HL-60 (cell line): ENCODE results near the gene CLEC2L.

Experiments used
- DNase-seq, 2 experiments: peaks; one replicate each; pipeline ENCODE4 v3.0.0-alpha.2; 2010 to 2020; ENCODE audit warnings: low read depth in 1 of 2, low spot score in 1 of 2
- H3K27ac ChIP-seq: fragments of 250-450 bp; sonication (Bioruptor Pico); replicated peaks from 2 replicates; pipeline ENCODE4 v1.5.1; 2020; ENCODE audit warnings: mild to moderate bottlenecking, moderate library complexity
- H3K27me3 ChIP-seq: fragments of 250-450 bp; sonication (Bioruptor Pico); 2 replicates; pipeline ENCODE4 v1.5.1; 2021; ENCODE audit warnings: mild to moderate bottlenecking, moderate library complexity; ENCODE audit not compliant: insufficient read depth, poor library complexity, severe bottlenecking
- H3K4me3 ChIP-seq: replicated peaks from 2 replicates; pipeline ENCODE4 v1.5.1; 2011; ENCODE audit warnings: mild to moderate bottlenecking, control low read depth, low read length; ENCODE audit not compliant: insufficient read depth
- GABPA ChIP-seq: IDR thresholded peaks from 2 replicates; pipeline ENCODE4 v1.6.1; 2012; ENCODE audit warnings: low read depth
- POLR2AphosphoS5 ChIP-seq: IDR thresholded peaks from 2 replicates; pipeline ENCODE4 v1.6.1; 2012; ENCODE audit warnings: low read depth
- SPI1 ChIP-seq: IDR thresholded peaks from 2 replicates; pipeline ENCODE4 v1.6.1; 2012; ENCODE audit warnings: low read depth, mild to moderate bottlenecking, borderline replicate concordance
- TF ChIP-seq, protein P1 (sequence below): IDR thresholded peaks from one replicate; pipeline ENCODE4 v1.5.1; 2011; ENCODE audit warnings: low read length, control low read depth, inconsistent platforms; ENCODE audit not compliant: insufficient read depth
- TF ChIP-seq, protein P2 (sequence below): IDR thresholded peaks from 2 replicates; pipeline ENCODE4 v1.6.1; 2012; ENCODE audit warnings: low read depth; ENCODE audit not compliant: insufficient replicate concordance

The CLEC2L gene

DNA sequence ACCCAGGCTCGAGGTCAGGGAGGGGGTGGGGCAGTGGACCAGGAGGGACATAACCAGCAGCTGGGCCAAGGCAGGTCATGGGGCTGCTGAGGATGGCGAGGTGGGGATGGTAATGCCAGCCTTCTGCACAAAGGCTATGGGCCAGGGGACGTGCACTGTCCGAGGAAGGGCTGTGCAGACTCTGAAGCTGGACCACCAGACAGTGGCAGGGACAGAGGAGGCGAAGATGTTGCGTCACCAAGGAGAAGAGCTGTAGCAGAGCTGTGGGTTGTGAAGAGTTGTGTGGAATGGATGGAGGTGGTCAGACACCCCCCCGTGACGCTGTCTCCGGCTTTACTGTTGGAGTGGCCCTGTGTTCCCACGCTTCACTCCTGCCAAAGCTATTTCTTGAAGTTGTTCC lies 1.8 kb downstream of the CLEC2L start:
- Histone ChIP-seq H3K4me3 (no peak overlapping the region), H3K27ac (no peak overlapping the region), H3K27me3 (peaks cover 21% of the 10 kb centered on the region)
- TF ChIP-seq, protein P1, sequence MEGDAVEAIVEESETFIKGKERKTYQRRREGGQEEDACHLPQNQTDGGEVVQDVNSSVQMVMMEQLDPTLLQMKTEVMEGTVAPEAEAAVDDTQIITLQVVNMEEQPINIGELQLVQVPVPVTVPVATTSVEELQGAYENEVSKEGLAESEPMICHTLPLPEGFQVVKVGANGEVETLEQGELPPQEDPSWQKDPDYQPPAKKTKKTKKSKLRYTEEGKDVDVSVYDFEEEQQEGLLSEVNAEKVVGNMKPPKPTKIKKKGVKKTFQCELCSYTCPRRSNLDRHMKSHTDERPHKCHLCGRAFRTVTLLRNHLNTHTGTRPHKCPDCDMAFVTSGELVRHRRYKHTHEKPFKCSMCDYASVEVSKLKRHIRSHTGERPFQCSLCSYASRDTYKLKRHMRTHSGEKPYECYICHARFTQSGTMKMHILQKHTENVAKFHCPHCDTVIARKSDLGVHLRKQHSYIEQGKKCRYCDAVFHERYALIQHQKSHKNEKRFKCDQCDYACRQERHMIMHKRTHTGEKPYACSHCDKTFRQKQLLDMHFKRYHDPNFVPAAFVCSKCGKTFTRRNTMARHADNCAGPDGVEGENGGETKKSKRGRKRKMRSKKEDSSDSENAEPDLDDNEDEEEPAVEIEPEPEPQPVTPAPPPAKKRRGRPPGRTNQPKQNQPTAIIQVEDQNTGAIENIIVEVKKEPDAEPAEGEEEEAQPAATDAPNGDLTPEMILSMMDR: no peak
- TF ChIP-seq, protein P2, sequence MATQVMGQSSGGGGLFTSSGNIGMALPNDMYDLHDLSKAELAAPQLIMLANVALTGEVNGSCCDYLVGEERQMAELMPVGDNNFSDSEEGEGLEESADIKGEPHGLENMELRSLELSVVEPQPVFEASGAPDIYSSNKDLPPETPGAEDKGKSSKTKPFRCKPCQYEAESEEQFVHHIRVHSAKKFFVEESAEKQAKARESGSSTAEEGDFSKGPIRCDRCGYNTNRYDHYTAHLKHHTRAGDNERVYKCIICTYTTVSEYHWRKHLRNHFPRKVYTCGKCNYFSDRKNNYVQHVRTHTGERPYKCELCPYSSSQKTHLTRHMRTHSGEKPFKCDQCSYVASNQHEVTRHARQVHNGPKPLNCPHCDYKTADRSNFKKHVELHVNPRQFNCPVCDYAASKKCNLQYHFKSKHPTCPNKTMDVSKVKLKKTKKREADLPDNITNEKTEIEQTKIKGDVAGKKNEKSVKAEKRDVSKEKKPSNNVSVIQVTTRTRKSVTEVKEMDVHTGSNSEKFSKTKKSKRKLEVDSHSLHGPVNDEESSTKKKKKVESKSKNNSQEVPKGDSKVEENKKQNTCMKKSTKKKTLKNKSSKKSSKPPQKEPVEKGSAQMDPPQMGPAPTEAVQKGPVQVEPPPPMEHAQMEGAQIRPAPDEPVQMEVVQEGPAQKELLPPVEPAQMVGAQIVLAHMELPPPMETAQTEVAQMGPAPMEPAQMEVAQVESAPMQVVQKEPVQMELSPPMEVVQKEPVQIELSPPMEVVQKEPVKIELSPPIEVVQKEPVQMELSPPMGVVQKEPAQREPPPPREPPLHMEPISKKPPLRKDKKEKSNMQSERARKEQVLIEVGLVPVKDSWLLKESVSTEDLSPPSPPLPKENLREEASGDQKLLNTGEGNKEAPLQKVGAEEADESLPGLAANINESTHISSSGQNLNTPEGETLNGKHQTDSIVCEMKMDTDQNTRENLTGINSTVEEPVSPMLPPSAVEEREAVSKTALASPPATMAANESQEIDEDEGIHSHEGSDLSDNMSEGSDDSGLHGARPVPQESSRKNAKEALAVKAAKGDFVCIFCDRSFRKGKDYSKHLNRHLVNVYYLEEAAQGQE: no peak
- TF ChIP-seq GABPA (no peak), POLR2AphosphoS5 (no peak), SPI1 (no peak)
- no peak for DNase-seq

DNA sequence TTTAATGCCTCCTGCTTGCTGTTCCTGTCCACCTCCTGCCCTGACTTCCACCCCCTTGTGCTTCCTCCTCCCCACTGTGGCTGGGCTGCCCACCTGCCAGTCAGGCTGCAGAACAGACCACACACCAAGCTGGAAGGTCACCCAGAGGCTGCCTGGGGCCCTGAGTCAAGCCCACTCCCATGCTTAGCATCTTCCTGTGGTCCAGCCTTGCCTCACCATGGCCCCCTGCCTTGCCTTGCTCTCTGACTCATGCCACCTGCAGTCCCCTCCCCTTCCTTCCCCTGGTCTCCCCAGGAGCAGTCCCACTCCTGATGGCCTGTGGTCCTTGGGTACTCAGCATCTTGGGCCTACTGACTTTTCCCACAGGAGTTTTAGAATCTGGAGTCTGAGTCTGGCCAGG lies 2.3 kb downstream of the CLEC2L start:
- peaks cover 21% of the 10 kb centered on the region for H3K27me3 ChIP-seq
- TF ChIP-seq GABPA: no peak
- TF ChIP-seq, protein P2: no peak
- TF ChIP-seq, protein P1: no peak
- no peak for TF ChIP-seq POLR2AphosphoS5
- TF ChIP-seq SPI1: no peak
- H3K4me3 ChIP-seq: no peak overlapping the region
- DNase-seq: no peak
- no peak overlapping the region for H3K27ac ChIP-seq

DNA sequence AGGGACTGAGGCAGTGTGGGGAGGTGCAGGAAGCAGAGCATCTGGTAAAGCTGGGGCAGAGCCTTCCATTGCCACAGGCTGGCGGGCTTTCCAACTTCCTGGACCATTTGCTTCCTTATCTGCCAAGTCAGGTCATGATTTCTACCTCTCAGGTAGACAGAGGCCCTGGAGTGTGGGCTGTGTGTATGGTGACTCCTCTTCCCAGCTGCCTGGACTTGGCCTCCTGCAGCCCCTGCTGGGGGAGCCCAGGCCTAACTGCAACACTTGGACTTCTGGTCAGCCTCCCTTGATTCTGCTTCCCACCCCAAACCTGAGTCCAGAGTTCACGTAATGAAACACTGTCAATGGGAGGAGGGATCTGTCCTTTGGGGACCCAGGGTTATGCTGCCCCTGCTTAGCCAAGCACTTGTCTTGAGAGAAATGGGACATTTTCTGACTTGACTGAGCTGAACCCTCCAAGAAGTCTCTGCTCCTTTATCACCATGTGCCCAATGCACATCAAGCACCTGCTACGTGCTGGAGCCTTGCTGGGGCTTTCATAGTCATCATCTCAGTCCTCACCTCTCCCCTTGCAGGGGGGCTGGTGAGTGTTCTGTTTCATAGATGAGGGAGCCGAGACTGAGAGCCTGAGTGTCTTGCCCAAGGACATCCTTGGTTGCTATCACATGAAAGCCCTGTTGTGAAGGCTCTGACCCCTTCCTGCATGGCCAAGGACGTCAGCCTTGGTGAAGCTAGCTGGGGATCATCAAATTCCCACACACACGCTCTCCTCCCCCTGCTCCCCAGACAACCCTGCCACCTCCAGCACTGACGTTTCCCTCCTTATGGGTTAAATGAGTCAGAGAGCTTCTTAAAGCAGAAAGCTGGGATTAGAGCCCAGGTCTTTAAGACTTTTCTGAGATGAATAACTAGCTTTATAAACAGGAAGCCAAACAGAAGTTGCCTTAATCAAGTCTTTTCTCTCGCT lies 3.4 kb downstream of the CLEC2L start:
- no peak for TF ChIP-seq POLR2AphosphoS5
- TF ChIP-seq, protein P1: no peak
- peaks cover 21% of the 10 kb centered on the region for H3K27me3 ChIP-seq
- no peak for DNase-seq
- no peak overlapping the region for H3K4me3 ChIP-seq
- no peak overlapping the region for H3K27ac ChIP-seq
